Brain pericyte (primary cell): Measurements from ENCODE around the gene MPDU1.

Experiments
- DNase-seq: peaks from one replicate; pipeline ENCODE4 v3.0.0-alpha.2; 2012; ENCODE audit warnings: low read depth, low spot score

MPDU1 gene

DNA sequence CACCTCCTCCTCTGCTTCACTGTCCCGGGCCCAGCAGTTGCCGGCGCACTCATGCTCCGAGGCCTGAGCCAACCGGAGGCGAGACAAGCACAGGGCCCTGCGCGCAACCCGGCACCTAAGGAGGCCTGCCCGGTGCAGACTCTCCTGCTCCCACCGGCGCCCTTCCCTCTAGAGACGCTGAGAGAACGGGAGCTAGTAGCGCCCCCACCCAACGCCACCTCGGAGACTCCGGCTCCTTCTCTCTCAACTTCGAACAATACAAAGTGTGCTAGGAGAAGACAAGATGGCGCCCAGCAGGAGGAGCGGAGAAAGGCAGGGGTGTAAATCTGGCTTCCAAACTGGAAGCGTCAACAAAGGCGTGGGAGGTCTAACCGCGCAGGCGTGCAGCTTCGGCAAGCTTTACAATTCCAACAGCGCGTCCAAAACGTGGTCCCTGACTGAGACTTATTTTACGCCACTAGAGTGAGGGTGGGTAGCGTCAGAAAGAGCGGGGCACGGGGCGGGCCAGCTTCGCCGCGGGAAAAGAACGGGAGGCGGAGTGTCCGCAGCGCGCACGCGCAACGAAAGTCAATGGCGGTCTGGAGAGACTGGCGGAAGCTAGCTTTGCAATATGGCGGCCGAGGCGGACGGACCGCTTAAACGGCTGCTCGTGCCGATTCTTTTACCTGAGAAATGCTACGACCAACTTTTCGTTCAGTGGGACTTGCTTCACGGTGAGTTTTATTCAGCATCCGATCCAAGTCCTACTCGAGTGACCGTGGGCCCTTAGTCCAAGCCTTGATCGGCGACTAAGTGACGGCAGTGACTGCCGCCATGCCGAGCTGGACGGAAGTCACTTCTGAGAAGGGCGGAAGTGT lies at the start of gene MPDU1:
MPDU1 (plus strand) TSS at position 600 of the 857 bp plus-strand sequence; CDS start at position 611, 11 bp downstream.
- DNase-seq: peak; percentile 94

DNA sequence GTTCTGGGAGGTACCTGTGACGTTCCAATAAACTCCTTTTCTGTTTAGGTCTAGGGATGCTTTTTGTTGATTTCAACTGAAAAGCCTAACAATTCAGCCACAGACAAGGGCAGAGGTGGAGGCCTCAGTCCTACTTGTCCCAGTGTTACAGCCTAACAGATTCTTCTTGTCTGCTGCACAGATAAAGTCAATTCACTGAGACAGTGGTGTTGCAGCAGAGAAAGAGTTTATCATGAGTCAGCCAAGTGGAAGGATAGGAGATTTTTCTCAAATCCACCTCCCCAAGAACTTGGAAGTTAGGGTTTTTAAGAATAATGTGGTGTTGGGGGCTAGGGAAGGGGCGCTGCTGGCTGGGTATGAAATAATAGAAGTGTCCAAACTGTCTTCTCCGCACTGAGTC lies 45.6 kb upstream of the MPDU1 start:
- DNase-seq: no peak

DNA sequence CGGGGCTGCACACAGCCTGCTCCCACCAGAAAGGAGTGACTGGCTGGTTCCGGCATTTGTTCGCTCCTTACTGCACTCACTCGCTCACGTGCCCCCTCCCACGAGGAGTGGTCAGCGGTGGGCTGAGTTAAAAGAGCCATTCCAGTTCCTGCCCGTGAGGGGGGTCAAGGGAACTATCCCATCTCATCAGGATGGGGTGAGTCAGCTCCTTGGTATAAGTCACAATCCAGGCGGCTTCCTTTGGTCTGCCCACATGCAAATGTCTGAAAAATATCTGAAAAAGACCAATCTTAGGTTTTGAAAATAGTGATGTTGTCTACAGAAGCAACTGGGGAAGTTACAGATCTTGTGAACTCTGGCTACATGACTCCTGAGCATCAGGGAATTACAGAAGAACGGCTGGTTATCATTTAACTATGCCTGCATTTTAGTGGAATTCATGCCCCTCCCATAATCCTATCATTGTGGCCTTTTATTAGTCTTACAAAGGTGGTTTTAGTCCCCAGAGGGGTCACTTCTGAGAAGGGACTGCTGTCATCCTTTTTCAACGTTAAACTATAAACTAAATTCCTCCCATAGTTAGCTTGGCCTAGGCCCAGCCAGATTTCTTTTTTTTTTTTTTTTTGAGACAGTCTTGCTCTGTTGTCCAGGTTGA lies 44.6 kb upstream of the MPDU1 start:
- DNase-seq: no peak

DNA sequence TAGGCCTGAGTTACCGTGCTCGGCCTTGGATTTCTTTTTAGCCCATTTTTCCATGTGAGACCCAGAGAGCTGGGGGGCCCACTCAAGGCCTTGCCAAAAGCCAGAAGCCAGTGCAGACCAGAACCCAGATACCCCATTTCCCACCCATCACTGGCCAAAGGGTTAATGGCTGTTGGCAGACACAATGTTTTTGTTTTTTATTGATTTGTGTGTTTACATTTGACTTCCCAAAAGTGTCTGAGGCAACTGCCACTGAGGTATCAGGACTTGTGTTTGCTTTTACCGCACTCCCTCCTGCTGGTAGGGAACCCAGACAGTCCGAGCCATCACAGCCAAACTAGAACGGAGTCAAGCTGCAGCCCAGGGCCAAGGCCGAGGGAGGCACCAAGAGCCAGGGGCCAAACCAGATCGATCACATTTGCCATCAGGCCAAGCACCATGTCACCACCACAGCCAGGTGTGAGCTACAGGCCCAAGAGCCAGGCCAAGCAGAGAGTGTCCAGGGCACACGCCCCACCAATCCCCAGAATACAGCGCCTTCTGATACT lies 42.5 kb upstream of the MPDU1 start:
- no peak for DNase-seq

DNA sequence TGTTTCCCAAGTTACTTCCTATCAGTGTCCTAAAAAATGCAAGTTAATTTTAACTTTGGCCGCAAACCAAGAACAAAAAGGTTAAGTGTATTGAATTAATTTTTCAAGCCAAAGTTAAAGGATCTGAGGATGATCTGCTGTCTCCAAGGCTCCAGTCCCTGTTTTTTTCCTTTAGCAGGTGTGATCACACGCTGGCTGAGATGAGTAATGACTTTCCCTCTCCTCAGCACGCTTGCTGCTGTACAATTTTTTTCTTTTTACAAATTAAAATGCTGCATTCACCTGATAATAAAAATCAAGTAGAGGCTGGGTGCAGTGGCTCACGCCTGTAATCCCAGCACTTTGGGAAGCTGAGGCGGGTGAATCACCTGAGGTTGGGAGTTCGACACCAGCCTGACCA lies 38.7 kb upstream of the MPDU1 start:
- no peak for DNase-seq

DNA sequence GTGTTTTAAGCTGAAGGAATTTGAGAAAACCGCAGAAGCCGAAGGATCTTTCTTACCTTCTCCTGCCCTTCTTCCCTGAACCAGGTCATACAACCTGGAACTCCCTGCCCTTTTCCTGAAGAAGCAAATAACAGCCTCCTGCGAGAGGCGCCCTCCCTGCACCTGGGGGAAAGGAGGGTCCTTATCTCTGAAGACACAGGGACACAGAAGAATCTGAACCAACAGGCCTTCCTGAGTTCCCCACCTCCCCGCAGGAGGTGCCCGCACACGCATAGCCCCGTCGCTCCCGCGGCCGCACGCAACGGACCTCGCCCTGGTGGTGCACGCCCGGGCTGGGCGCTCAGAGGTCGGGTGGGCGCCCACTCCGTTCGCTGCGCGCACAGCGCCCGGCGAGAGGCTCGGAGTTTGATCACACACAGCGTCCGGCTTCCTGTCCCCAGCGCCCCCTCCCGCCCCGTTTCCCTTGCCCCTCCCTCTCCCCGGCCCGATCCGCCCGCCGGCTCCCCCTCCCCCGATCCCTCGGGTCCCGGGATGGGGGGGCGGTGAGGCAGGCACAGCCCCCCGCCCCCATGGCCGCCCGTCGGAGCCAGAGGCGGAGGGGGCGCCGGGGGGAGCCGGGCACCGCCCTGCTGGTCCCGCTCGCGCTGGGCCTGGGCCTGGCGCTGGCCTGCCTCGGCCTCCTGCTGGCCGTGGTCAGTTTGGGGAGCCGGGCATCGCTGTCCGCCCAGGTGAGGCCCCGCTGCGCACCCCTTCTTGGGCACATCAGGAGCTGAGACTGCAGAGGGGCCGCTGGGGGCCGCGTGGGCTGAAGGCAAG lies 34.9 kb upstream of the MPDU1 start, which contains the start of gene TNFSF12:
TNFSF12 (plus strand) TSS at position 474 of the 816 bp plus-strand sequence; CDS start at position 570, 96 bp downstream.
- DNase-seq: no peak

DNA sequence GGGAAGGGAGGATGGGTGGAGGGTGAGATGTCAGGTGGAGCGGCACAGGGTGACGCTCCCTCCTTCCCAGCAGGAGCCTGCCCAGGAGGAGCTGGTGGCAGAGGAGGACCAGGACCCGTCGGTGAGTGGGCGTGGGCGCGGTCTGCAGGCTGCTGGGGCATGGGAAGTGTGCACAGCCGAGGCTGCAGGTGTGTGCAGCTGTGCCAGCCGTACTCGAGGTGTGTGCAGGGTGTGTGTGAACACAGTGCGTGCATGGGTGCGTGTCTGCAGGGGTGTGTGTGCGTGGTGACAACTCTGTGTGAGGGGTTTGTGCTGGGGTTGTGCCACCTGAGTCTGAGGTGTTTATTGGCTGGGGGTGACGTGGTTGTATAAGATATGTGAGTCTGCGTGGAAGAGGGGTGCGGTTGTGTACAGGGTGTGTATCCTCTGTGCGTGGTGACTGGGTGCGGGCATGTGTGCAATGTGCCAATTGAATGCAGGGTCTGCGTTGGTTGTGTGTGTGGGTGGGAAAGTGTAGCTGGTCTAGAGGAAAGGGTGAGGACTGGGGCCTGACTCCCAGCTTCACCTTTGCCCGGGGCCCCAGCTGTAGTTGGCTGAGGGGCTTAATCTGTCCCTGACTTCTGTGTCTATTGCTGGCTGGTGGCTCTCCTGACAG lies 34.1 kb upstream of the MPDU1 start:
- no peak for DNase-seq

DNA sequence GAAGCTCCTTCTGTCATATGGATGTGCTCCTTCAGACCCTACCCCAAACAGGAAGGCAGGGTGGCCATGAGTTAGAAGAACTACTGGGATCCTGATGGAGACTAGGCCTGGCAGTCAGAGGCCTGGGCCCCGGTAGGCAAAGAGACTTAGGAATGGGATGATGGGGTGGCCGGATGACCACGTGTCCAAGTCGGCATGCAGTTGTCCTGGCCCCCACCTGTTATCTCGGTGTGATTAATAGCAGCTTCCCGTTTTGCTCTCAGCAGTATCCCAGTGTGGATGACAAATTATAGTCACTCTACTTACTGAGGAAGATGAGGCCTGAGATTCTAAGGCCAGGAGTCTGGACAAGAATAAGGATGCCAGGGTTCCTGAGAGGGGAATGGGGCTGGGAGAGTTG lies 33.3 kb upstream of the MPDU1 start:
- DNase-seq: no peak

DNA sequence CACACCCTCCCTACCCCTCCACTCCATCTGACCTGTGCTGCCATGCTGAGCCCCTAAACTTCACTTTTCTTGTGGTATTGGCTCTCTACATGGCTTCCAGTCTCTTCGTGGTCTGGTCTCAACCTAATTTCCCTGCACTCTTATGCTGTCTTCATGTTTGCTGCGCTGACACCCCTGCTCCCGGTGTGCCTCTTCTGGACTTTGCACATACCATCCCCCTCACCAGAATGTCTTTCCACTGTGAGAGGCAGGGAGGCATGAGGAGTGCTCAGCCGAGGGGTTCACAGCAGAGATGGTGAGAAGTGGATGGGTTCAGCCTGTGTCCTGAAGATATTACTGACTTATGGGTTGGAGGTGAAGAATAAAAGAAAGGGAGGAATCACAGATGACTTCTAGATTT lies 32.3 kb upstream of the MPDU1 start:
- no peak for DNase-seq

DNA sequence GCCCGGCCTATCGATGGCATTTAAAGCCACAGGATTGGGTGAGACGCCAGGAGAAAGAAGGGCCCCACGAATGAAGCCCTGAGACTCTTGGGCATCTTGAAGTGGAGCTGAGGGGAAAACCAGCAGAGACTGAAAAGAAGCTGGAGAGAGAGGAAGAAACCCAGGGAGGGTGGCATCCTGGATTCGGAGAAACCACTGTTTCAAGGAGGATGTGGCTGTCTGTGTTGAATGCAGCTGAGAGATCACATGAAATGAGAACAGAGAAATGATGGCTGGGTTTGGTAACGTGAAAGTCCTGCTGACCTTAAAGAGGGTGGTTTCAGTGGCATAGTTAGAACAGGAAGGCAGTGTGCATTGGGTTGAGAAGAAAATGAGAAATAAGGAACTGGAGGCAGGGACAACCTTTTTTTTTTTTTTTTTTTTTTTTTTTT lies 31.0 kb upstream of the MPDU1 start:
- DNase-seq: no peak

DNA sequence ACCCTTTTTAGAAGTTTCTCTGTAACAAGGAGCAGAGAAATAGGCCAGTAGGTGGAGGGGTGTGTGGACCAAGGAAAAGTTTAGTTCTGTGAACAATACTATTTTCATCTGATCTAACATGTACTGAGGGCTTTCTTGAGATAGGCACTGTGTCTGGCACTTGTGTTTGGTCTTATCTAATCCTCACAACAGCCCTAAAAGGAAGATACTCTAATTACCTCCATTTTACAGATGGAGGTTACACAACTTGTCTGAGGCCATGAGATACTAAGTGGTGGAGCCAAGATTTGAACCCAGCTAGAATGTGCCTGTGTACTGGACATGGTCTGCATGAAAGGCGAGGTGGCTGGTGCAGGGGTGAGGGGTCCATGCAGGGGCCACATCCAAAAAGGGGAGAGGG lies 30.3 kb upstream of the MPDU1 start:
- no peak for DNase-seq

DNA sequence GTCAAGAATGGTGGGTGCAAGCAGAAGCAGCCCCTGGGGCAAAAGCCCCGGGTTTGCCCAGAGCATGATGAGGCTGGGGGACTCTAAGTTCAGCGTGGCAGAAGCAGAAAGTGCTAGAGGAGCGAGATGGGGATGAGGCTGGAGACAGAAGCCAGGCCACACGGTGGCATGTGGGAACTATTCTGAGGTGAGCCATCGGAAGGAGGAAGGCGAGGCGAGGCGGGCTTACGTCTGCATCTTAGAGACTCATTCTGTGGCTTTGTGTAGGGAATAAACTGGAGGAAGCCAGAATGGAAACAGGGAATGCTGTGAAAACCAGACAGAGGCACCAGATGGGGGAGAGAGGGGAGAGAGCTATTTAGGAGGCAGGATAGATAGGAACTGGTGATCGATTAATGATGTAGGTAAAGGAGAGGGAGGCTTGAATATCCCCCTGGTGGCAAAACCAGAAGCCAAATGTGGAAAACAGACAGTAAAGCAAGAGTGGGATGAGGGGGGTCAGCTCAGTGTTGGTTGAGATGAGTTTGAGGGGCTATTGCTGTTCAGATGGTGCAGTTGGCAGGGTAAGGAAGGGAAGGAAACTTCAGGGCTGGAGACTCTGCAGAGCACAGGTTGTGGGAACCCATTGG lies 28.2 kb upstream of the MPDU1 start:
- DNase-seq: no peak

DNA sequence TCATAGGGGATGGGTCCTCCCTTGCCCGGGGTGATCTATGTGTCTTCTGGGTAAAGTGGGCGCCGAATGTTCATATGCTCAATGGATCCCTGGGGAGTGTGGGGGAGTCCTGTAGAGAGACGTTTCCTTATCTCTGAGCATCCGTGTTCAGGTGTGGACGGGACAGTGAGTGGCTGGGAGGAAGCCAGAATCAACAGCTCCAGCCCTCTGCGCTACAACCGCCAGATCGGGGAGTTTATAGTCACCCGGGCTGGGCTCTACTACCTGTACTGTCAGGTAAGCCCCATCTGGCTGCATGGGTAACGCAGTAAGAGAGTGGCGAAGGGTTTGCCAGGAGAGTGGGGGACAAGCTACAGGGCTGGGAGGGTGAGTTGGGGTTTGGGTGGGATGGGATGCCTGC lies 27.0 kb upstream of the MPDU1 start:
- no peak for DNase-seq

DNA sequence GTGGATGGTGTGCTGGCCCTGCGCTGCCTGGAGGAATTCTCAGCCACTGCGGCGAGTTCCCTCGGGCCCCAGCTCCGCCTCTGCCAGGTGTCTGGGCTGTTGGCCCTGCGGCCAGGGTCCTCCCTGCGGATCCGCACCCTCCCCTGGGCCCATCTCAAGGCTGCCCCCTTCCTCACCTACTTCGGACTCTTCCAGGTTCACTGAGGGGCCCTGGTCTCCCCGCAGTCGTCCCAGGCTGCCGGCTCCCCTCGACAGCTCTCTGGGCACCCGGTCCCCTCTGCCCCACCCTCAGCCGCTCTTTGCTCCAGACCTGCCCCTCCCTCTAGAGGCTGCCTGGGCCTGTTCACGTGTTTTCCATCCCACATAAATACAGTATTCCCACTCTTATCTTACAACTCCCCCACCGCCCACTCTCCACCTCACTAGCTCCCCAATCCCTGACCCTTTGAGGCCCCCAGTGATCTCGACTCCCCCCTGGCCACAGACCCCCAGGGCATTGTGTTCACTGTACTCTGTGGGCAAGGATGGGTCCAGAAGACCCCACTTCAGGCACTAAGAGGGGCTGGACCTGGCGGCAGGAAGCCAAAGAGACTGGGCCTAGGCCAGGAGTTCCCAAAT lies 26.4 kb upstream of the MPDU1 start:
- DNase-seq: no peak

DNA sequence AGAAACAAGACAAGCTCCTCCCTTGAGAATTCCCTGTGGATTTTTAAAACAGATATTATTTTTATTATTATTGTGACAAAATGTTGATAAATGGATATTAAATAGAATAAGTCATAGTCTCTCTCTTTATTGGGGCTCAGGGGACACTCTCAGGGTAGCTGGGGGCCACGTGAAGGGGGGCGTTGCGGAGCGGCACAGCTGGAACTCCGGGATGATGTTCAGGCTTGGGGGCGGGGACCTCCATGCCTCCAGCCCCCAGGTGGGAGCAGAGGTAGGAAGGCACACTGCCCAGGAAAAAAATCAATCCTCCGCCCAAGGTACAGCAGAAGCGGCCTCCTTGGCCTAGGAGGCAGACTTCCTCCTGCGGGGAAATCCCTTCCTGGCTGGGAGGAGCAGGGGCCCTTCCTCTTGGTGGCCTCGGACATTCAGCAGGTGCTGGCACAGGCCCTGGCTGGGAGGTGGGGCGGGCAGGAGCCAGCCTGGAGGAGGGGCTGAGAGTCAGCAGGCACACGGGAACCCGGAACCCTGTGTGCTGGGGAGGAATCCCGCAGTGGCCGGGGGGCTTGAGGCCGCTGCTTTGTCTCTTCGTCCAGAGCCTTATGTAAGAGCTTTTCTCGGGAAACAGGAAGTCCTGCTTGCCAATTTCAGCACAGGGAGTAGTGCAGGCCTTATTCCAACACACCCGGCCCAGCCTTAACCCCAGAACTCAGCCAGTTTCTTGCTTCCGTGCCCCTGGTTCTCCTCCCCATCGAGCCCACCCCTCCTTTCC lies 25.7 kb upstream of the MPDU1 start:
- DNase-seq: no peak

DNA sequence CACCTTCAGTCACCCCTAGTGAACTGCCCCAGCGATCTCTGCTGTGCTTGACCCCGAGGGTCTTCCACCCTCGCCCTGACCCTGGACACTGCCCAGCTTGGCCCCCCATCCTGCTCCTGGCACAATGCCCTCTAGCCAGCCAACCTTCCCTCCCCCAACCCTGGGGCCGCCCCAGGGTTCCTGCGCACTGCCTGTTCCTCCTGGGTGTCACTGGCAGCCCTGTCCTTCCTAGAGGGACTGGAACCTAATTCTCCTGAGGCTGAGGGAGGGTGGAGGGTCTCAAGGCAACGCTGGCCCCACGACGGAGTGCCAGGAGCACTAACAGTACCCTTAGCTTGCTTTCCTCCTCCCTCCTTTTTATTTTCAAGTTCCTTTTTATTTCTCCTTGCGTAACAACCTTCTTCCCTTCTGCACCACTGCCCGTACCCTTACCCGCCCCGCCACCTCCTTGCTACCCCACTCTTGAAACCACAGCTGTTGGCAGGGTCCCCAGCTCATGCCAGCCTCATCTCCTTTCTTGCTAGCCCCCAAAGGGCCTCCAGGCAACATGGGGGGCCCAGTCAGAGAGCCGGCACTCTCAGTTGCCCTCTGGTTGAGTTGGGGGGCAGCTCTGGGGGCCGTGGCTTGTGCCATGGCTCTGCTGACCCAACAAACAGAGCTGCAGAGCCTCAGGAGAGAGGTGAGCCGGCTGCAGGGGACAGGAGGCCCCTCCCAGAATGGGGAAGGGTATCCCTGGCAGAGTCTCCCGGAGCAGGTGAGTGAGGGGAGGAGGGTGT lies 24.9 kb upstream of the MPDU1 start, which contains the start of gene TNFSF13:
TNFSF13 (plus strand) TSS at position 207 of the 776 bp plus-strand sequence; CDS start at position 497, 290 bp downstream.
- DNase-seq: no peak

DNA sequence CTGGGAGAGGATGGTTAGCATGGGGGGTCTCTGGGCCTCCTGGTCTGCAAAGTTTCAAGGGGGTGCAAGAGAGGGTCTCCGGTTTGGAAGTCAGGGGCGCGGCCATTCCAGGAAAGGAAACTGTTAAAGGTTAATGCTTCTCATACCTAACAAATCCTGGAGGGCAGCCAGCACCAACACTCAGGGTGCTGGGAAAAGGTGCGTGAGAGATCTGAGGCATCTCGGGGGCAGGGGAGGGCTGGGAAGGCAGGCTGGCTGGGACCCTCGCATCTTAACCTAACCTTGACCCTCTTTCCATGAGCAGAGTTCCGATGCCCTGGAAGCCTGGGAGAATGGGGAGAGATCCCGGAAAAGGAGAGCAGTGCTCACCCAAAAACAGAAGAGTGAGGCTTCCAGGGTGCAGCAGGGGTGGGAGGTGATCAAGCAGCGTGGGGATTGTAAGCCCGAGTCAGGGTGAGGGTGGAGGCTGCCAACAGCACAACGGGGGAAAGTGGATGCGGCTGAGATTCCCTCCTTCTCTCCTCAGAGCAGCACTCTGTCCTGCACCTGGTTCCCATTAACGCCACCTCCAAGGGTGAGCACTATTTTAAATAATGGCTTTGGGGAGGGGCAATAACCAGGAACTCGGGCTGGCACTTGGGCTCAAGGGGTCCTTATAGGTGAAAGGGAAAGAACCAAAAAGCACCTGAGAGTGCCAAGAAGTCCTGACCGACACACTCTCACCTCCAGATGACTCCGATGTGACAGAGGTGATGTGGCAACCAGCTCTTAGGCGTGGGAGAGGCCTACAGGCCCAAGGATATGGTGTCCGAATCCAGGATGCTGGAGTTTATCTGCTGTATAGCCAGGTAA lies 24.1 kb upstream of the MPDU1 start:
- DNase-seq: no peak
